NCI-H748 (cell line): ENCODE results near the gene ZFAND4.

Experiments
- DNase-seq: peaks from one replicate; lab custom pipeline; 2025; ENCODE audit not compliant: unreplicated experiment; lab: John Stamatoyannopoulos, UW

The ZFAND4 gene

GRCh38 chr10:45644527-45644926 is 28.0 kb downstream of the ZFAND4 start:
- no peak for DNase-seq

- DNase-seq = no peak
Measured at GRCh38 chr10:45640941-45641340, 31.6 kb downstream of the ZFAND4 start.

GRCh38 chr10:45640049-45640448 is 32.5 kb downstream of the ZFAND4 start:
- DNase-seq = no peak

- no peak for DNase-seq
Measured at GRCh38 chr10:45627412-45628048, 45.0 kb downstream of the ZFAND4 start.

GRCh38 chr10:45625879-45626278 is 46.7 kb downstream of the ZFAND4 start:
- no peak for DNase-seq

GRCh38 chr10:45624724-45625123 is 47.8 kb downstream of the ZFAND4 start:
- no peak for DNase-seq

- DNase-seq = no peak
Measured at GRCh38 chr10:45614869-45615268, 57.7 kb downstream of the ZFAND4 start.

GRCh38 chr10:45612741-45613140 is 59.8 kb downstream of the ZFAND4 start:
- DNase-seq = no peak

- no peak for DNase-seq
Measured at GRCh38 chr10:45608052-45608451, 64.5 kb downstream of the ZFAND4 start.

- no peak for DNase-seq
Measured at GRCh38 chr10:45607276-45607675, 65.3 kb downstream of the ZFAND4 start.

- no peak for DNase-seq
Measured at GRCh38 chr10:45602836-45603235, 69.7 kb downstream of the ZFAND4 start.

- DNase-seq = no peak
Measured at GRCh38 chr10:45602082-45602730, 70.4 kb downstream of the ZFAND4 start.

GRCh38 chr10:45601254-45601930 is 71.2 kb downstream of the ZFAND4 start:
- peak; percentile 4 for DNase-seq

GRCh38 chr10:45600337-45601253 is 72.0 kb downstream of the ZFAND4 start:
- DNase-seq = peak; percentile 5

GRCh38 chr10:45599646-45600045 is 72.9 kb downstream of the ZFAND4 start:
- DNase-seq = no peak

- DNase-seq = no peak
Measured at GRCh38 chr10:45599021-45599603, 73.5 kb downstream of the ZFAND4 start.

- no peak for DNase-seq
Measured at GRCh38 chr10:45596526-45596925, 76.0 kb downstream of the ZFAND4 start.

GRCh38 chr10:45594276-45595157 is 78.1 kb downstream of the ZFAND4 start:
- peak; percentile 97 for DNase-seq

- no peak for DNase-seq
Measured at GRCh38 chr10:45593938-45594275, 78.7 kb downstream of the ZFAND4 start.

GRCh38 chr10:45592926-45593325 is 79.6 kb downstream of the ZFAND4 start:
- DNase-seq = no peak
